Peyer's patch (tissue), 4 donors: ENCODE results near the gene CALY. TPM values are rescaled to one million over a fixed set of nuclear protein-coding genes. Genes with fewer than 3 reads are reported as not detected.

ENCODE experiments used
- DNase-seq, 3 donors: peaks; one replicate each; pipeline ENCODE4 v3.0.0-alpha.2; 2017 to 2019
- H3K27ac ChIP-seq, 4 donors: fragments of 200-600 bp; sonication (generic); one replicate each; pipeline ENCODE4 v1.5.1; 2016 to 2019
- H3K27me3 ChIP-seq, 2 donors: fragments of 200-600 bp; sonication (generic); one replicate each; pipeline ENCODE4 v1.5.1; 2019
- H3K36me3 ChIP-seq, 3 donors: fragments of 200-600 bp; sonication (generic); one replicate each; pipeline ENCODE4 v1.5.1; 2016 to 2019
- H3K4me1 ChIP-seq, 4 donors: fragments of 200-600 bp; sonication (generic); one replicate each; pipeline ENCODE4 v1.5.1; 2016 to 2019
- H3K4me3 ChIP-seq, 4 donors: fragments of 200-600 bp; sonication (generic); 1 replicate in 3 of 4; 2 replicates in 1 of 4; pipeline ENCODE4 v1.5.1; 2016 to 2019; ENCODE audit warnings: mild to moderate bottlenecking in 1 of 4
- H3K9me3 ChIP-seq, 4 donors: fragments of 200-600 bp; sonication (generic); one replicate each; pipeline ENCODE4 v1.5.1; 2016 to 2019; ENCODE audit warnings: mild to moderate bottlenecking in 1 of 4
- POLR2A ChIP-seq, 2 donors: fragments of 450-650 bp; IDR thresholded peaks; one replicate each; pipeline ENCODE4 v1.5.1; 2017; ENCODE audit warnings: antibody characterized with exemption in 2 of 2, mild to moderate bottlenecking in 2 of 2, moderate library complexity in 2 of 2
- total RNA-seq, 4 donors: library from RNA; depleted of rRNA; stranded (reverse); fragments of >200 nt; gene quantifications; one replicate each; pipeline ENCODE4 v1.1.0, GENCODE V29; 2016
- TF ChIP-seq, protein P1 (sequence below), 6 experiments: fragments of 450-650 bp in 4 of 6; fragments of 200-600 bp in 2 of 6; sonication (generic) in 1 of 6; IDR thresholded peaks; one replicate each; pipeline ENCODE4 v1.5.1; 2017 to 2019; ENCODE audit warnings: antibody characterized with exemption in 6 of 6, mild to moderate bottlenecking in 3 of 6, moderate library complexity in 1 of 6

The CALY gene
- total RNA-seq, 4 donors from 2014 or later: 0.88 to 1.6 (median 1.5) TPM; not detected in 1

DNA sequence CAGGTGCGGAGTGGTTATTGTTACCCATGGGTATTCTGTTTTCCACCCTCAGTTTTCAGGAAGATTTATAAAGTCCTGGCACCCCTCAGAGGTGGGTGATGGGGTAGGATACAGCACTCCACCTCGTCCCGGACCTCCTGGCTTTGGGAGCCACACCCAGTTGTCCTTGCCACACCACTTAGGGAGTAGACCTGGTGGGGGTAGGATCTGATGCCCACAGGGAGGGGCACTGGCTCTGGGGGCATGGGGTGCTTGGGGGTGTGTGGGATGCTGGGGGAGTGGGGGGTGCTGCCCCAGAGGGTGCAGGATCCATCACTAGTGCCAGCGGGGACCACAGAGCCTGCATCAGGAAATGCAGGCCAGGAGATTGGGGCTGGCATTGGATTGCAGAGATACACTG is 23.5 kb downstream of the CALY start:
- no peak for DNase-seq
- peaks cover 0 to 11% (median 0%) of the 10 kb centered on the region in 4 donors for H3K4me1 ChIP-seq
- peaks cover 0 to 35% (median 0%) of the 10 kb centered on the region in 3 donors for H3K36me3 ChIP-seq
- TF ChIP-seq, protein P1, sequence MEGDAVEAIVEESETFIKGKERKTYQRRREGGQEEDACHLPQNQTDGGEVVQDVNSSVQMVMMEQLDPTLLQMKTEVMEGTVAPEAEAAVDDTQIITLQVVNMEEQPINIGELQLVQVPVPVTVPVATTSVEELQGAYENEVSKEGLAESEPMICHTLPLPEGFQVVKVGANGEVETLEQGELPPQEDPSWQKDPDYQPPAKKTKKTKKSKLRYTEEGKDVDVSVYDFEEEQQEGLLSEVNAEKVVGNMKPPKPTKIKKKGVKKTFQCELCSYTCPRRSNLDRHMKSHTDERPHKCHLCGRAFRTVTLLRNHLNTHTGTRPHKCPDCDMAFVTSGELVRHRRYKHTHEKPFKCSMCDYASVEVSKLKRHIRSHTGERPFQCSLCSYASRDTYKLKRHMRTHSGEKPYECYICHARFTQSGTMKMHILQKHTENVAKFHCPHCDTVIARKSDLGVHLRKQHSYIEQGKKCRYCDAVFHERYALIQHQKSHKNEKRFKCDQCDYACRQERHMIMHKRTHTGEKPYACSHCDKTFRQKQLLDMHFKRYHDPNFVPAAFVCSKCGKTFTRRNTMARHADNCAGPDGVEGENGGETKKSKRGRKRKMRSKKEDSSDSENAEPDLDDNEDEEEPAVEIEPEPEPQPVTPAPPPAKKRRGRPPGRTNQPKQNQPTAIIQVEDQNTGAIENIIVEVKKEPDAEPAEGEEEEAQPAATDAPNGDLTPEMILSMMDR (IDR thresholded peaks at IDR 0.05): no peak
- no peak for TF ChIP-seq POLR2A (IDR thresholded peaks at IDR 0.05)
- no peaks in the 10 kb centered on the region for H3K9me3 ChIP-seq
- H3K27ac ChIP-seq: no peak overlapping the region
- H3K4me3 ChIP-seq: no peak overlapping the region
- no peaks in the 10 kb centered on the region for H3K27me3 ChIP-seq

DNA sequence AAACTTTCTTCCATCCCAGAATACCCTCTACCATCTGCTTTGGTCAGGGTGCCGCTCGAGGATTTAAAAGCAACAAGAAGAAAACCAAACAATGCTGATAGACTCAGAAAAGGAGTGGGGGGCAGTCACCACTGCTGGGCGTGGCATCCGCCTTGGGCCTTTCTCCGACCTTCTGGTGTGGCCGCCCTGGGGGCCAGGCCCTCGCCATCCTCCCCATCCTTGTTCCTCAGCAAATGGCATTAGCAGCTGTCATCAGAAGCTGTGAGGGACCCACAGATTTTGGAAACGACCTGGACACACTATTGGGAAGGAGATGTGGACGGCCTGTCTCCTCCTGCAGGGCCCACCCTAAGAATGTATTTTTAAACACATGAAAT is 23.9 kb downstream of the CALY start:
- no peak overlapping the region for H3K27ac ChIP-seq
- no peaks in the 10 kb centered on the region for H3K27me3 ChIP-seq
- no peaks in the 10 kb centered on the region for H3K9me3 ChIP-seq
- DNase-seq: no peak
- peaks cover 0 to 11% (median 0%) of the 10 kb centered on the region in 4 donors for H3K4me1 ChIP-seq
- TF ChIP-seq, protein P1 (IDR thresholded peaks at IDR 0.05): no peak
- TF ChIP-seq POLR2A (IDR thresholded peaks at IDR 0.05): no peak
- H3K4me3 ChIP-seq: no peak overlapping the region
- H3K36me3 ChIP-seq: peaks cover 0 to 35% (median 0%) of the 10 kb centered on the region in 3 donors

DNA sequence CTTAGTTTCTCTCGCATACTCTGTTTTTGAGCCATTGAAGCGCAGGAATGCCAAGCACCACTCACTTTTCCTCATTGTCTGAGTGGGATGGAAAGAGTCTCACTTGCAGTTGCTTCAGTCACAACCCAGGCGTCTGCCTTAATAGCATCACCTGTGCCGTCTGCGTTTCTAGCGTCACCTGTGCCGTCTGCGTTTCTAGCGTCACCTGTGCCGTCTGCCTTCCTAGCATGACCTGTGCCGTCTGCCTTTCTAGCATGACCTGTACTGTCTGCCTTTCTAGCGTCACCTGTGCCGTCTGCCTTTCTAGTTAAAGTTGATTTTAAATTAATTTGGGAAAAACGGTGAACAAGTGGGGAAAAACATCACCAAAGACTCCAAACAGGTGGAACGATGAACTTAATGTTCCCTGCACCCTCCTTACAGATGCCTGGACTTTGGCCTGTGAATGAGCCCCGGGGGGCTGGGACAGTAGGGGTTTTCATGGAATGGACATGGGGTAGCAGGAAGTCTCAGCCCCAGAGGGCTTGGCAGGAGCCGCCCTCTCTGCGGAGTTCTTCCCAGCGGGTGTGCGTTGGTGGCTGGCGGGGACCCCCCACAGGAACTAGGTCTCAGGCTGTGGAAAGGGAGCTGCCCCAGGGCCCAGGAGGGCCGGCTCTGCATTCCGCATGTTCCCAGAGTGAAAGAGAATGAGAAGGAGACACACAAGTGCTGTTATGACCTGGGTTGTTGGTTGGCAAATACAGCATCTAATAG is 24.5 kb downstream of the CALY start:
- H3K27ac ChIP-seq: no peak overlapping the region
- H3K4me1 ChIP-seq: peaks cover 0 to 17% (median 4%) of the 10 kb centered on the region in 4 donors
- no peaks in the 10 kb centered on the region for H3K9me3 ChIP-seq
- DNase-seq: no peak
- TF ChIP-seq, protein P1 (IDR thresholded peaks at IDR 0.05): no peak
- TF ChIP-seq POLR2A (IDR thresholded peaks at IDR 0.05): no peak
- peaks cover 0 to 35% (median 0%) of the 10 kb centered on the region in 3 donors for H3K36me3 ChIP-seq
- no peaks in the 10 kb centered on the region for H3K27me3 ChIP-seq
- no peak overlapping the region for H3K4me3 ChIP-seq

DNA sequence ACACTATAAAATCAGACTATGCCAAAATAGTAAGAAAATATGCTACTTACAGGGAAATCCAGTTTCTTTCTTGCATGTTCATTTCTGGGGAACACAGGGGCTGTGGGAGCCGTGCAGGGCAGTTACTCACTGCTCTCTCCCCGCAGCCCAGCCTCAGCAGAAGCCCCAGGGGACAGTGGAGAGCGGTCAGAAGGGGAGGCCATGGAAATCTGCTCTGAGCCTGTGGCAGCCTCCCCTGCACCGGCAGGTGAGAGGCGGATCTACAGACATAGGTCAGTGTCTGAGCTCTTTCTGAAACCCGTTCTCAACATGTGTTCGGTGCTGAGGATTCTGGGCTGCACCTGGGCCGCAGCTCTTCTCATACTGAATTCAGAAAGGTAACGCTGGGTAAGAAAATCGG is 25.1 kb downstream of the CALY start:
- Histone ChIP-seq H3K36me3 (peaks cover 0 to 35% (median 0%) of the 10 kb centered on the region in 3 donors), H3K4me3 (no peak overlapping the region), H3K27ac (no peak overlapping the region), H3K27me3 (no peaks in the 10 kb centered on the region), H3K9me3 (no peaks in the 10 kb centered on the region), H3K4me1 (peaks cover 0 to 23% (median 6%) of the 10 kb centered on the region in 4 donors)
- TF ChIP-seq, protein P1 (IDR thresholded peaks at IDR 0.05): no peak
- no peak for TF ChIP-seq POLR2A (IDR thresholded peaks at IDR 0.05)
- no peak for DNase-seq

DNA sequence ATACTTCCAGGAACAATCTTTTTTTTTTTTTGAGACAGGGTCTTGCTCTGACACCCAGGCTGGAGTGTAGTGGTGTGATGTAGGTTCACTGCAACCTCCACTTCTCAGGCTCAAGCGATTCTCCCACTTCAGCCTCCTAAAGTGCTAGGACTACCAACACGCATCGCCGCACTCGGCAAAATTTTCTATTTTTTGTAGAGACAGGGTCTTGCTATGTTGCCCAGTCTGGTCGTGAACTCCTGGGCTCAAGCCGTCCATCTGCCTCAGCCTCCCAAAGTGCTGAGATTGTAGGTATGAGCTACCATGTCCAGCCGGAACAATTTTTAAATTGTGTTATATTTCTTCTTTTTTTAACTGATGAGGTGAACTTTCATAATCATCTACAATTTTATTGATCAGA is 25.9 kb downstream of the CALY start:
- no peak overlapping the region for H3K27ac ChIP-seq
- H3K4me1 ChIP-seq: peaks cover 0 to 31% (median 6%) of the 10 kb centered on the region in 4 donors
- H3K36me3 ChIP-seq: peaks cover 0 to 35% (median 0%) of the 10 kb centered on the region in 3 donors
- H3K27me3 ChIP-seq: no peaks in the 10 kb centered on the region
- H3K4me3 ChIP-seq: no peak overlapping the region
- TF ChIP-seq, protein P1 (IDR thresholded peaks at IDR 0.05): no peak
- no peak for TF ChIP-seq POLR2A (IDR thresholded peaks at IDR 0.05)
- H3K9me3 ChIP-seq: no peaks in the 10 kb centered on the region
- DNase-seq: no peak
